ENCODE results near the gene SPPL3.

Gene SPPL3

GRCh38 chr12:120874547-120875245 is 29.5 kb downstream of the SPPL3 start:
- DNase-seq (ENCODE audit: low spot score) = no peak

- DNase-seq (ENCODE audit: low spot score) = no peak
These were observed 30.9 kb downstream of the SPPL3 start for GRCh38 chr12:120873226-120873625.

GRCh38 chr12:120872487-120872886 is 31.7 kb downstream of the SPPL3 start:
- no peak for DNase-seq (ENCODE audit: low spot score)

GRCh38 chr12:120870415-120870814 is 33.7 kb downstream of the SPPL3 start:
- DNase-seq (ENCODE audit: low spot score) = no peak

GRCh38 chr12:120869376-120869775 is 34.8 kb downstream of the SPPL3 start:
- DNase-seq (ENCODE audit: low spot score) = no peak

- DNase-seq (ENCODE audit: low spot score) = no peak
These were observed 38.0 kb downstream of the SPPL3 start for GRCh38 chr12:120866108-120866507.

- no peak for DNase-seq (ENCODE audit: low spot score)
These were observed 39.1 kb downstream of the SPPL3 start for GRCh38 chr12:120865098-120865497.

- DNase-seq (ENCODE audit: low spot score) = no peak
These were observed 41.5 kb downstream of the SPPL3 start for GRCh38 chr12:120862664-120863063.

GRCh38 chr12:120861074-120861795 is 42.9 kb downstream of the SPPL3 start:
- DNase-seq (ENCODE audit: low spot score) = no peak

GRCh38 chr12:120858306-120859088 is 45.7 kb downstream of the SPPL3 start:
- no peak for DNase-seq (ENCODE audit: low spot score)

GRCh38 chr12:120856980-120857379 is 47.2 kb downstream of the SPPL3 start:
- peak; percentile 28 for DNase-seq (ENCODE audit: low spot score)

GRCh38 chr12:120855823-120856588 is 48.2 kb downstream of the SPPL3 start:
- no peak for DNase-seq (ENCODE audit: low spot score)

- no peak for DNase-seq (ENCODE audit: low spot score)
These were observed 49.4 kb downstream of the SPPL3 start for GRCh38 chr12:120854804-120855203.

- no peak for DNase-seq (ENCODE audit: low spot score)
These were observed 51.0 kb downstream of the SPPL3 start for GRCh38 chr12:120853188-120853587.

GRCh38 chr12:120851944-120852343 is 52.2 kb downstream of the SPPL3 start:
- DNase-seq (ENCODE audit: low spot score) = no peak

- DNase-seq (ENCODE audit: low spot score) = no peak
These were observed 52.7 kb downstream of the SPPL3 start for GRCh38 chr12:120851444-120851843.

GRCh38 chr12:120849765-120850164 is 54.4 kb downstream of the SPPL3 start:
- DNase-seq (ENCODE audit: low spot score) = peak; percentile 19

- DNase-seq (ENCODE audit: low spot score) = no peak
These were observed 56.3 kb downstream of the SPPL3 start for GRCh38 chr12:120847814-120848213.

GRCh38 chr12:120847392-120847791 is 56.8 kb downstream of the SPPL3 start:
- DNase-seq (ENCODE audit: low spot score) = no peak

GRCh38 chr12:120846721-120847120 is 57.4 kb downstream of the SPPL3 start:
- peak; percentile 30 for DNase-seq (ENCODE audit: low spot score)

GRCh38 chr12:120845696-120846095 is 58.5 kb downstream of the SPPL3 start:
- DNase-seq (ENCODE audit: low spot score) = no peak
